Omental fat pad (tissue), 4 donors: ENCODE results near the gene ZMYND11. TPM values are rescaled to one million over a fixed set of nuclear protein-coding genes. Genes with fewer than 3 reads are reported as not detected.
"Not testable (repeated sequence)": the region's sequence is repeated elsewhere in the genome, so short reads cannot be mapped to it uniquely, and the experiment has no call there.

Experiments used
- ATAC-seq: fragments of 150-250 bp; one replicate; pipeline ENCODE4 v1.9.1; 2016; ENCODE audit warnings: mild to moderate bottlenecking, moderate library complexity; ENCODE audit not compliant: low FRiP score
- DNase-seq: peaks from one replicate; pipeline ENCODE4 v3.0.0-alpha.2; 2019; ENCODE audit warnings: low spot score
- total RNA-seq, 4 donors: library from RNA; depleted of rRNA; stranded (reverse); fragments of >200 nt; gene quantifications; one replicate each; pipeline ENCODE4 v1.1.0, GENCODE V29; 2016
- TF ChIP-seq, protein P1 (sequence below), 3 donors: fragments of 450-650 bp; IDR thresholded peaks; one replicate each; pipeline ENCODE4 v1.5.1; 2016 to 2017; ENCODE audit warnings: antibody characterized with exemption in 3 of 3, mild to moderate bottlenecking in 3 of 3, moderate library complexity in 2 of 3

Gene ZMYND11
- total RNA-seq, 4 donors from 2014 or later: 59.5 to 69.8 (median 66.3) TPM

DNA sequence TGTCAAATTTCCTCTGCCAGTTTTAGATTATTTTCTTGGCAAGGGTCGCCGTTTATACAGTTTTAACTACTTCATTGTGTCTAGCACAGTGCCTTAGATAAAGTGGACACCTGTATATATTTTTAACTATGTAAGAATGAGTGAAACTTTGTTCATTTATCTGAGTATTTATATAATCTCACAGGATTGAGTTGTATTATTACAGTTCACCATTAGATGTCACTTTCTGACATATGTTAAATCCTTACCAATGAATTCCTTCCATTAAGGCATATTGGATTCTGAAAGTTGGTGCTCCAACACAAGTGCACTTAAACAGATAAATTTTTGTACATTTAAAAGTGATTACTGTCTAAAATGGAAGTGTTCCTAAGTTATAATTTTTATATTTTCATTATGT lies 43.0 kb downstream of the ZMYND11 start:
- no peak for ATAC-seq
- TF ChIP-seq, protein P1, sequence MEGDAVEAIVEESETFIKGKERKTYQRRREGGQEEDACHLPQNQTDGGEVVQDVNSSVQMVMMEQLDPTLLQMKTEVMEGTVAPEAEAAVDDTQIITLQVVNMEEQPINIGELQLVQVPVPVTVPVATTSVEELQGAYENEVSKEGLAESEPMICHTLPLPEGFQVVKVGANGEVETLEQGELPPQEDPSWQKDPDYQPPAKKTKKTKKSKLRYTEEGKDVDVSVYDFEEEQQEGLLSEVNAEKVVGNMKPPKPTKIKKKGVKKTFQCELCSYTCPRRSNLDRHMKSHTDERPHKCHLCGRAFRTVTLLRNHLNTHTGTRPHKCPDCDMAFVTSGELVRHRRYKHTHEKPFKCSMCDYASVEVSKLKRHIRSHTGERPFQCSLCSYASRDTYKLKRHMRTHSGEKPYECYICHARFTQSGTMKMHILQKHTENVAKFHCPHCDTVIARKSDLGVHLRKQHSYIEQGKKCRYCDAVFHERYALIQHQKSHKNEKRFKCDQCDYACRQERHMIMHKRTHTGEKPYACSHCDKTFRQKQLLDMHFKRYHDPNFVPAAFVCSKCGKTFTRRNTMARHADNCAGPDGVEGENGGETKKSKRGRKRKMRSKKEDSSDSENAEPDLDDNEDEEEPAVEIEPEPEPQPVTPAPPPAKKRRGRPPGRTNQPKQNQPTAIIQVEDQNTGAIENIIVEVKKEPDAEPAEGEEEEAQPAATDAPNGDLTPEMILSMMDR (IDR thresholded peaks at IDR 0.05): no peak
- DNase-seq: no peak

DNA sequence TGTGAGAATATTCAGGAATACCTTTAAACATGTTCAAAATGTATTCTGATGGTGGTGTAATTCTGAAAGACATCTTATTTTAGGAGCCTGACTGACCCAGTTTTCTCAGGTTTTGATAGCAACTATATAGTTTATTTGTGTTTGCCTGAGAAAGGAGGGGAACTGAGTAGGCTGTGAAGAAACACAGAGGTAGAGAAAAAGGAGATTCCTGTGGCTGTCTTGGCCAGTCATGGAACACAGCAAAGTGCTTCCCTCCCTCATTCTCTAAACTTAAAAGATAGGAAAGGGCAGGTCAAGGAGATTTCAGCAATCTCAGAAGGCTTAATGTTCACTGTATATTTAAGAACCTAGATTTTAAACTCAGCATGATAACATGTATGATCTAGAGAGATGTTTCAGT lies 43.5 kb downstream of the ZMYND11 start:
- ATAC-seq (no peak), DNase-seq (no peak)
- TF ChIP-seq, protein P1 (IDR thresholded peaks at IDR 0.05): no peak

DNA sequence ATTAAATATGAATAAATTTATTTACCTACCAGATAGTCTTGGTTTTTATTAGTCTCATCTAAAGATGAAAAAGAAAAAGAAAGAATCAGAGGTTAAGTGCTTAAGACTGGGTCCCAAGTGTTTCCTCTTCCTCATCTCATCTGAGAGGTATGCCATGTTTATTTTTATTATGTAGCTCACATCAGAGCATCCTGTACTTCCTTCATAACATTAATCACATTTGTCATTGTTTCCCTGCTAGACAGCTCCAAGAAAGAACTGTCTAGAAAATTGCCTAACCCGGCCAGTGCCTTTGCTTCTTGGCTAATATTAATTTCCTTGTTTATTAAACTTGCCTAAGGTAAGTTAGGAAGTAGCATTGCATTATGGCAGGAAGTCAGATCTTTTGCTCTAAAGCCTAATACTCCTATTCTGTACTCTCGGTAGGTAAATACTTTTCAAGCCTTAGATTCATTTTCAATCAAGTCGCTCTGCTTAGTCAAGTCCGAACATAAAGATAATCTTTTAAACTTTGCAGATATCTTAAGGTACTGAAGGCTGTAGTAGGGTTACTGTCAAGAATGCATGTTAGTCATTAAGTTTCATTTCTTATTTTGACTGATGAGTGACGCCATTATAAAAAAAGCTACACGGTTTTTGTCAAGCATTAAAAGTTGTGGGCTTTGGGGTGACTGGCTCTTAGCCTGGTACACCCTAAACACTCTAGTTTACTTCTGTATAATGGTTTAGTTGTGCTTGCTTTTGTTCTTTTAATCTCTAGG lies 47.4 kb downstream of the ZMYND11 start:
- ATAC-seq (no peak), DNase-seq (no peak)
- TF ChIP-seq, protein P1 (IDR thresholded peaks at IDR 0.05): no peak

DNA sequence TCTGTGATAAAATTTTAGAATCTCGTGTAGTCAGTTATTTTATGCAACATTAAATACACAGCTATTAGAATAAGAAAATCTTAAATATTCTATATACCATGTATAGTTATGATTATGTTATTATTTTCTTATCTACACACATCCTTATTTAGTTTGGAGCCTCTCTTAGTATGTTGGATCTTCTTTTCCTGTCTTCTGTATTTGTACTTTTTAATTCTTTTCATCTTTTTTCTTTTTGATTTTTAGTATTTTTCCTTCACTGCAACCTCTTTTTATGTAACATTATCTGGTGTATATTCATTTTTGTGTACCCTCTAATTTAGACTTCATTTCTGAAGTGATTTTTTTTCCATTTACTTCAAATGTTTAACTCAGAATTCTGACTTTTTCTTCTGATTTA lies 48.9 kb downstream of the ZMYND11 start:
- TF ChIP-seq, protein P1 (IDR thresholded peaks at IDR 0.05): no peak
- no peak for DNase-seq
- no peak for ATAC-seq

DNA sequence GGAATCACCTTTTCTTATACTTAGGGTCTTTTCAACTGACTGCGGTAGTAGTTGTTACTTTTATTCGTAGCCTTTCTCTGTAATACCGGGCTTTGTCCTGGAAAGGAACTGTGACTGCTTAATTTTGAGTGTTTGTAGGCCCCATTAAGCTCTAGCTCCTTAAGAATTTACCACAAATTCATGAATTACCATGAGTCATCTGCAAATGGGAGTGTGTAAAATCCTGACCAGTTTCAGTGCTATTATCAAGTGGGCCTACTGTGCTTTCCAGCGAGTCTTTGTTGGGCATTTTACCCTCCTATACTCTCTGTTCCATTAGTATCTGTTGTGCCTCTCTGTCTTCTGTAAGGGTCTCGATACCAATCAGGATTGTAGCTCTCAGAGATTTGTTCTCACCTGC lies 49.7 kb downstream of the ZMYND11 start:
- ATAC-seq (no peak), DNase-seq (no peak)
- TF ChIP-seq, protein P1 (IDR thresholded peaks at IDR 0.05): no peak

DNA sequence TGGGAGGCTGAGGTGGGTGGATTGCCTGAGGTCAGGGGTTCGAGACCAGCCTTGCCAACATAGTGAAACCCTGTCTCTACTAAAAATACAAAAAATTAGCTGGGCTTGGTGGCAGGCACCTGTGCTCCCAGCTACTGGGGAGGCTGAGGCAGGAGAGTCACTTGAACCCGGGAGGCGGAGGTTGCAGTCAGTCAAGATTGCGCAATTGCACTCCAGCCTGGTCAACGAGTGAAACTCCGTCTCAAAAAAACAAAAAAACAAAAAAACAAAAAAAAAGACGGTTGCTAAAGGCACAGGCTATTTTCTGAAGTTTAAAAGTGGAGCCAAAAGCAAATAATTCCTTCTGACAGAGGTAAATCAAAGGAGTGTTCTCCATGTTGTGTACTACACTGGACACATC lies 50.3 kb downstream of the ZMYND11 start:
- not testable (repeated sequence) for ATAC-seq, DNase-seq

DNA sequence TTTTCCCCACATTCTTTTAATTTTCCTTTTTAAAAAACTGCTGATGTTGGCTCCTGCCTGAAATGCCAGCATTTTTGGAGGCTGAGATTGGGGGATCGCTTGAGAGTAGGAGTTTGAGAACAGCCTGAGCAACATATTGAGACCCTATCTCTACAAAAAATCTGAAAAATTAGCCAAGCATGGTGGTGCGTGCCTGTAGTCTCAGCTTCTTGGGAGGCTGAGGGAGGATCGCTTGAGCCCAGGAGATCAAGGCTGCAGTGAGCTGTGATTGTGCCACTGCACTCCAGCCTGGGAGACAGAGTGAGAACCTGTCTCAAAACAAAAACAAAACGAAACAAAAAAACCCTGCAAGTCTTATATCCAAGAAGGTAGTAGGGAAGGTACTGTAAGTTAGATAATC lies 51.7 kb downstream of the ZMYND11 start:
- no peak for ATAC-seq
- no peak for DNase-seq
- TF ChIP-seq, protein P1 (IDR thresholded peaks at IDR 0.05): no peak
